ENCODE measurements around the gene CLEC2L. TPM values are rescaled to one million over a fixed set of nuclear protein-coding genes. Genes with fewer than 3 reads are reported as not detected.

The CLEC2L gene
- total RNA-seq, 1 experiment from 2014 or later, result not detected

- BruUV-seq (replicated peaks), result no TSS peak
- H3K9me2 ChIP-seq (ENCODE audit: insufficient read depth), result no peaks in the 10 kb centered on the region
- H3K79me2 ChIP-seq (ENCODE audit: low read depth), result no peaks in the 10 kb centered on the region
- H3K4me2 ChIP-seq, result no peak overlapping the region
- no peak for TF ChIP-seq EZH2 (IDR thresholded peaks at IDR 0.05; ENCODE audit: low read depth)
- no peak for TF ChIP-seq CTCF (conservative IDR thresholded peaks at IDR 0.05)
- H3K4me1 ChIP-seq (replicated peaks; ENCODE audit: insufficient read depth), result no peaks in the 10 kb centered on the region
- no peak overlapping the region for H3K4me3 ChIP-seq
- no peaks in the 10 kb centered on the region for H3K9me3 ChIP-seq (ENCODE audit: insufficient read depth, low read depth)
- H3K27me3 ChIP-seq (ENCODE audit: insufficient read depth, low read depth), result no peaks in the 10 kb centered on the region
- no peak overlapping the region for H3K27ac ChIP-seq
- H2AFZ ChIP-seq, result no peak overlapping the region
- POLR2A ChIA-PET (ENCODE audit: unreplicated experiment), result no interaction called here
- no peaks in the 10 kb centered on the region for H4K20me1 ChIP-seq (ENCODE audit: insufficient read depth)
- H3F3A ChIP-seq (ENCODE audit: insufficient read depth, low read depth), result no peaks in the 10 kb centered on the region
- DNase-seq, result no peak
- CTCF ChIA-PET, result no interaction called here
- intact Hi-C loops (cut with micrococcal nuclease; ENCODE audit: unreplicated experiment), result no loop called here
- no peaks in the 10 kb centered on the region for H3K36me3 ChIP-seq (ENCODE audit: low read depth)
Measured at GRCh38 chr7:139572071-139572470, 48.6 kb downstream of the CLEC2L start.

- no peak overlapping the region for H3K4me3 ChIP-seq
- no peak for DNase-seq
- no peak overlapping the region for H2AFZ ChIP-seq
- no peaks in the 10 kb centered on the region for H3K79me2 ChIP-seq (ENCODE audit: low read depth)
- no peaks in the 10 kb centered on the region for H3F3A ChIP-seq (ENCODE audit: insufficient read depth, low read depth)
- no peak overlapping the region for H3K27ac ChIP-seq
- H4K20me1 ChIP-seq (ENCODE audit: insufficient read depth), result no peaks in the 10 kb centered on the region
- no peaks in the 10 kb centered on the region for H3K4me1 ChIP-seq (replicated peaks; ENCODE audit: insufficient read depth)
- no peaks in the 10 kb centered on the region for H3K9me3 ChIP-seq (ENCODE audit: insufficient read depth, low read depth)
- intact Hi-C loops (cut with micrococcal nuclease; ENCODE audit: unreplicated experiment), result no loop called here
- POLR2A ChIA-PET (ENCODE audit: unreplicated experiment), result no interaction called here
- CTCF ChIA-PET, result no interaction called here
- no peaks in the 10 kb centered on the region for H3K36me3 ChIP-seq (ENCODE audit: low read depth)
- no peaks in the 10 kb centered on the region for H3K27me3 ChIP-seq (ENCODE audit: insufficient read depth, low read depth)
- TF ChIP-seq EZH2 (IDR thresholded peaks at IDR 0.05; ENCODE audit: low read depth) (no peak), CTCF (conservative IDR thresholded peaks at IDR 0.05) (no peak)
- no peaks in the 10 kb centered on the region for H3K9me2 ChIP-seq (ENCODE audit: insufficient read depth)
- no peak overlapping the region for H3K4me2 ChIP-seq
- BruUV-seq (replicated peaks), result no TSS peak
Measured at GRCh38 chr7:139572704-139573385, 49.4 kb downstream of the CLEC2L start.

GRCh38 chr7:139573871-139574270, 50.4 kb downstream of the CLEC2L start:
- no TSS peak for BruUV-seq (replicated peaks)
- POLR2A ChIA-PET (ENCODE audit: unreplicated experiment), result interaction anchor here (0.8 kb wide), 1 partner anchor 14 kb away, joined by 4 read pairs; no protein-coding TSS in a partner anchor
- intact Hi-C loops (cut with micrococcal nuclease; ENCODE audit: unreplicated experiment), result no loop called here

More at GRCh38 chr7:139573871-139574270, 50.4 kb downstream of the CLEC2L start:
- no peak for DNase-seq
- H3K4me3 ChIP-seq, result no peak overlapping the region
- CTCF ChIA-PET, result no interaction called here
- H3K27me3 ChIP-seq (ENCODE audit: insufficient read depth, low read depth), result no peaks in the 10 kb centered on the region
- no peaks in the 10 kb centered on the region for H3K36me3 ChIP-seq (ENCODE audit: low read depth)
- no peaks in the 10 kb centered on the region for H4K20me1 ChIP-seq (ENCODE audit: insufficient read depth)
- no peaks in the 10 kb centered on the region for H3K4me1 ChIP-seq (replicated peaks; ENCODE audit: insufficient read depth)
- H3K9me3 ChIP-seq (ENCODE audit: insufficient read depth, low read depth), result no peaks in the 10 kb centered on the region
- no peak overlapping the region for H3K4me2 ChIP-seq
- H3K27ac ChIP-seq, result no peak overlapping the region
- no peak for TF ChIP-seq CTCF (conservative IDR thresholded peaks at IDR 0.05)
- no peaks in the 10 kb centered on the region for H3K9me2 ChIP-seq (ENCODE audit: insufficient read depth)
- no peaks in the 10 kb centered on the region for H3K79me2 ChIP-seq (ENCODE audit: low read depth)
- no peak overlapping the region for H2AFZ ChIP-seq
- no peaks in the 10 kb centered on the region for H3F3A ChIP-seq (ENCODE audit: insufficient read depth, low read depth)

Measured in PC-9 (cell line).